Suprapubic skin (tissue), 4 donors: ENCODE measurements around the gene BIRC6.

Experiments
- EP300 ChIP-seq: sonication (generic); formaldehyde crosslinking; IDR thresholded peaks from one replicate; pipeline ENCODE4 v1.6.1; 2017; ENCODE audit warnings: antibody characterized with exemption
- POLR2A ChIP-seq, 2 donors: fragments of 450-650 bp; IDR thresholded peaks; one replicate each; pipeline ENCODE4 v1.6.1; 2017; ENCODE audit warnings: antibody characterized with exemption in 2 of 2, mild to moderate bottlenecking in 2 of 2, moderate library complexity in 2 of 2
- POLR2AphosphoS5 ChIP-seq, 3 donors: sonication (generic); formaldehyde crosslinking; IDR thresholded peaks; one replicate each; pipeline ENCODE4 v1.6.1; 2017; ENCODE audit warnings: antibody characterized with exemption in 3 of 3
- TF ChIP-seq, protein P1 (sequence below), 2 donors: fragments of 200-600 bp in 1 of 2; fragments of 450-650 bp in 1 of 2; sonication (generic) in 1 of 2; IDR thresholded peaks; one replicate each; pipeline ENCODE4 v1.5.1; 2016 to 2019; ENCODE audit warnings: antibody characterized with exemption in 2 of 2, mild to moderate bottlenecking in 1 of 2, moderate library complexity in 1 of 2

GRCh38 chr2:32453242-32454062 lies 96.6 kb downstream of the BIRC6 start:
- TF ChIP-seq, protein P1, sequence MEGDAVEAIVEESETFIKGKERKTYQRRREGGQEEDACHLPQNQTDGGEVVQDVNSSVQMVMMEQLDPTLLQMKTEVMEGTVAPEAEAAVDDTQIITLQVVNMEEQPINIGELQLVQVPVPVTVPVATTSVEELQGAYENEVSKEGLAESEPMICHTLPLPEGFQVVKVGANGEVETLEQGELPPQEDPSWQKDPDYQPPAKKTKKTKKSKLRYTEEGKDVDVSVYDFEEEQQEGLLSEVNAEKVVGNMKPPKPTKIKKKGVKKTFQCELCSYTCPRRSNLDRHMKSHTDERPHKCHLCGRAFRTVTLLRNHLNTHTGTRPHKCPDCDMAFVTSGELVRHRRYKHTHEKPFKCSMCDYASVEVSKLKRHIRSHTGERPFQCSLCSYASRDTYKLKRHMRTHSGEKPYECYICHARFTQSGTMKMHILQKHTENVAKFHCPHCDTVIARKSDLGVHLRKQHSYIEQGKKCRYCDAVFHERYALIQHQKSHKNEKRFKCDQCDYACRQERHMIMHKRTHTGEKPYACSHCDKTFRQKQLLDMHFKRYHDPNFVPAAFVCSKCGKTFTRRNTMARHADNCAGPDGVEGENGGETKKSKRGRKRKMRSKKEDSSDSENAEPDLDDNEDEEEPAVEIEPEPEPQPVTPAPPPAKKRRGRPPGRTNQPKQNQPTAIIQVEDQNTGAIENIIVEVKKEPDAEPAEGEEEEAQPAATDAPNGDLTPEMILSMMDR (IDR thresholded peaks at IDR 0.05), result no peak
- TF ChIP-seq EP300, result no peak
- TF ChIP-seq POLR2A (IDR thresholded peaks at IDR 0.05), result no peak
- no peak for TF ChIP-seq POLR2AphosphoS5 (IDR thresholded peaks at IDR 0.05)
